ENCODE measurements around the gene DYNLL2. TPM values are rescaled to one million over a fixed set of nuclear protein-coding genes. Genes with fewer than 3 reads are reported as not detected.

The DYNLL2 gene
- total RNA-seq, 2 donors from 2014 or later, result 29.9 to 33.0 TPM

DNA sequence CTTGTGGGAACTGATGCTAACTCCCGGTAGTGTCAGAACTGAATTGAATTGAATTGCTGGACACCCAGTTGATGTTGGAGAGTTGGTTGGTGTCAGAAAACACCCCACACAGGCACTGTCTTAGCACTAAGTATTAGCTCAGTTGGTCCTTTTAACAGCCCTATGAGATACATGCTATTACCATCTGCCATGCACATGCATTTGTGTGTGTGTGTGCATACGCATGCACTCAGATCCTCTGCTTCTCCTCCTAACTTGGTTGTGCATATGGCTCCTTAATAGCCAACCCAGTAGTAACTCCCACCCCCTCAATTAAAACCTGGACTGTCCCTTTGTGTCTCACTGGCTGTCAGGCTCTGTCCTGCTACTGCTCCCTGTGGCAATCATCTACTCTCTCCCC is 32.3 kb upstream of the DYNLL2 start:
- no peak overlapping the region for H3K4me3 ChIP-seq
- DNase-seq (ENCODE audit: low spot score), result no peak
- H3K27me3 ChIP-seq (replicated peaks; ENCODE audit: insufficient read depth), result no peaks in the 10 kb centered on the region
- intact Hi-C loops (cut with DNase I), result no loop called here
- no peaks in the 10 kb centered on the region for H3K36me3 ChIP-seq
- no peaks in the 10 kb centered on the region for H3K9me3 ChIP-seq
- WGBS, result 95% methylated on average over 2 of the region's 2 CpGs
- no peak overlapping the region for H3K27ac ChIP-seq
- H3K4me1 ChIP-seq (replicated peaks), result no peaks in the 10 kb centered on the region
- TF ChIP-seq, protein P1, sequence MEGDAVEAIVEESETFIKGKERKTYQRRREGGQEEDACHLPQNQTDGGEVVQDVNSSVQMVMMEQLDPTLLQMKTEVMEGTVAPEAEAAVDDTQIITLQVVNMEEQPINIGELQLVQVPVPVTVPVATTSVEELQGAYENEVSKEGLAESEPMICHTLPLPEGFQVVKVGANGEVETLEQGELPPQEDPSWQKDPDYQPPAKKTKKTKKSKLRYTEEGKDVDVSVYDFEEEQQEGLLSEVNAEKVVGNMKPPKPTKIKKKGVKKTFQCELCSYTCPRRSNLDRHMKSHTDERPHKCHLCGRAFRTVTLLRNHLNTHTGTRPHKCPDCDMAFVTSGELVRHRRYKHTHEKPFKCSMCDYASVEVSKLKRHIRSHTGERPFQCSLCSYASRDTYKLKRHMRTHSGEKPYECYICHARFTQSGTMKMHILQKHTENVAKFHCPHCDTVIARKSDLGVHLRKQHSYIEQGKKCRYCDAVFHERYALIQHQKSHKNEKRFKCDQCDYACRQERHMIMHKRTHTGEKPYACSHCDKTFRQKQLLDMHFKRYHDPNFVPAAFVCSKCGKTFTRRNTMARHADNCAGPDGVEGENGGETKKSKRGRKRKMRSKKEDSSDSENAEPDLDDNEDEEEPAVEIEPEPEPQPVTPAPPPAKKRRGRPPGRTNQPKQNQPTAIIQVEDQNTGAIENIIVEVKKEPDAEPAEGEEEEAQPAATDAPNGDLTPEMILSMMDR (IDR thresholded peaks at IDR 0.05), result no peak
- no peak for TF ChIP-seq POLR2A (IDR thresholded peaks at IDR 0.05)
- no peak for TF ChIP-seq POLR2AphosphoS5 (IDR thresholded peaks at IDR 0.05)

DNA sequence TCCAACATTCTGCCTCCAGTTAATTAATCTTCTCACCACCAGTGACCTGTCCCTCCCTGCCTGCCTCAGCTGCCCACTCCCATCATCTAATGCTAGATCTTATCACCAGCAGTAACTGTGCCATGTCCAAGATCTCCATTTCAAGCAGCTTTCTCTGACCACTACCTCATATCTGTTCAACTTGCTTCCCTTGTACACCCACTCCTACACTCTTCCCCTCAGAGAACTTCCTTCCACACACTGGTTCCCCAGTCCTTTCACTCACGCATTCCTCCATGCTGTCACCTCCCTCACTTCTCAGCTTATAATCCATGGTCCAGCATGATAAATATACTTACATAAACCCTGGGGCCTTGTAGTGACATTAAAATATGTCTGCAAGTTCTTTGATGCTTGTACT is 31.8 kb upstream of the DYNLL2 start:
- 97% methylated on average over 1 of the region's 1 CpG for whole genome bisulfite sequencing
- H3K27ac ChIP-seq, result no peak overlapping the region
- H3K27me3 ChIP-seq (replicated peaks; ENCODE audit: insufficient read depth), result no peaks in the 10 kb centered on the region
- no peak for DNase-seq (ENCODE audit: low spot score)
- H3K4me1 ChIP-seq (replicated peaks), result no peaks in the 10 kb centered on the region
- intact Hi-C loops (cut with DNase I), result no loop called here
- no peak overlapping the region for H3K4me3 ChIP-seq
- no peaks in the 10 kb centered on the region for H3K36me3 ChIP-seq
- TF ChIP-seq POLR2AphosphoS5 (IDR thresholded peaks at IDR 0.05) (no peak), POLR2A (IDR thresholded peaks at IDR 0.05) (no peak)
- TF ChIP-seq, protein P1 (IDR thresholded peaks at IDR 0.05), result no peak
- H3K9me3 ChIP-seq, result no peaks in the 10 kb centered on the region

DNA sequence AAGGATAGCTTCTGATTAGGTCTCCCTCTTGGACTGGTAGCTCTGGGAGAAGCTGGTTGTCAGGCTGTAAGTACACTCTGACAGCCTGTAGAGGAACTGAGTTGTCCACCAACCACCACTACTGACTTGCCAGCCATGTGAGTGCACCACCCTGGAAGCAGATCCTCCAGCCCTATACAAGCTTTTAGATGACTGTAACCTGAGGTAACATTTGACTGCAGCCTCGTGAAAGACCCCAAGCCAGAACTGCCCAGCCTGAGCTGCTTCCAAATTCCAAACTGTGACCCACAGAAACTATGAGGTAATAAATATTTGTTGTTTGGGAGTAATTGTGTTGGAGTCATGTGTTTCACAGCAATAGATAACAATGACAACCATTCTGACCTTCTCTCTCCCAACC is 30.8 kb upstream of the DYNLL2 start:
- 70% methylated on average over 1 of the region's 1 CpG for WGBS
- no peaks in the 10 kb centered on the region for H3K36me3 ChIP-seq
- H3K4me3 ChIP-seq, result no peak overlapping the region
- H3K27me3 ChIP-seq (replicated peaks; ENCODE audit: insufficient read depth), result no peaks in the 10 kb centered on the region
- no peaks in the 10 kb centered on the region for H3K4me1 ChIP-seq (replicated peaks)
- no peak for TF ChIP-seq POLR2A (IDR thresholded peaks at IDR 0.05)
- TF ChIP-seq, protein P1 (IDR thresholded peaks at IDR 0.05), result no peak
- no peak for DNase-seq (ENCODE audit: low spot score)
- H3K27ac ChIP-seq, result no peak overlapping the region
- intact Hi-C loops (cut with DNase I), result no loop called here
- no peaks in the 10 kb centered on the region for H3K9me3 ChIP-seq

DNA sequence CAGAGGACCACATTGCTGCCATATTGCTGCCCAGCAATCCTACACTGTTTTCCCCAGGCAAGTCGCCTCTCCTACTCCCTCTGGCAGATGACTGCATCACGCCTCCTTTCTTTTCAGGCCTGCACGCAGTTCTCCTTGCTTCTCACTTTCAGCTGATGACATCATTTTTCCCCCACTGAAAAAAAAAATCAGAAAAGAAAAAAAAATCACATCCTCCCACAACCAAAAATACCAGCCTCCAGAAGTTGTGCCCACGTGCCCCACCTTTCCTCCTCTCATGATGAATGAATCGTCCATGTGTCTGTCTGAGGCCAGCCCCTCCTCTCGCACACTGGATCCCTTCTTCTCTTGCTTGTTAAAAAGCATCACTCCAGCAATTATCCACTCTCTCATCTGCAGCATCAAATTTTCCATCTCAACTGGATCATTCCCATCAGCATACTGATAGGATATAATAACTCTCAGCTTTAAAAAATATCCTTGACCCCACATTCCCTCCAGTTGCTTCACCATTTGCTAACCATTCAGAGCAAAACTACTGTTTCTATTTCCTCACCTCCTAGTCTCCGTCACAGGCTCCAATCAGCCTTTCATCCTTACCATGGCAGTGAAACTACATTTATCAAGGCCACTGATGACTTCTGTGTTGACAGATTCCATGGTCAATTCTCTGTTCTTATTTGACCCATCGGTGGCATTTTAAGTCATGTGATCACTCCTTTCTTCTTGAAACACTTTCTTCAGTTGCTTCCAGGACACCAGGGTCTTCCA is 30.1 kb upstream of the DYNLL2 start:
- Histone ChIP-seq H3K36me3 (no peaks in the 10 kb centered on the region), H3K27me3 (replicated peaks; ENCODE audit: insufficient read depth) (no peaks in the 10 kb centered on the region), H3K4me1 (replicated peaks) (no peaks in the 10 kb centered on the region), H3K4me3 (no peak overlapping the region), H3K9me3 (no peaks in the 10 kb centered on the region), H3K27ac (no peak overlapping the region)
- DNase-seq (ENCODE audit: low spot score), result no peak
- TF ChIP-seq POLR2A (IDR thresholded peaks at IDR 0.05) (no peak), POLR2AphosphoS5 (IDR thresholded peaks at IDR 0.05) (no peak)
- TF ChIP-seq, protein P1 (IDR thresholded peaks at IDR 0.05), result no peak
- WGBS, result 74% methylated on average over 8 of the region's 8 CpGs
- intact Hi-C loops (cut with DNase I), result no loop called here

DNA sequence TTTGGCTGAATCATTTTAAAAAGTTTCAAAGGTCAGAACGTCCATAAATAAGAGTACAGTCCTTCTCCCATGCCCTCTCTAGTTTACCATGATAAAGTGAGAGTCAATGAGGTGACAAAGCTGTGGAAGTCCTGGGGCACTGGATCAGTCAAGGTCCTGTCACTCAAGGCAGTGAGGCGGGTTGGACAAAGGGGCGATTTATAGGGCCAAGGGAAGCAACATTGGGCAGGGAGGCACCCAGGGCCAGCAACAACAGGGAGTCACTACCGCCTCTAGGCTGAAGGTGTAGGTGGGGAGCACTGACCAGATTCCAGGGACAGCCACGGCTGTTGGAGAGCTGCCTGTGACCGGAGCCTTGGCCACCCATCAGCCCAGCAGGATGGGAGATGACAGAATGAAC is 28.6 kb upstream of the DYNLL2 start:
- TF ChIP-seq POLR2AphosphoS5 (IDR thresholded peaks at IDR 0.05), result no peak
- Histone ChIP-seq H3K27me3 (replicated peaks; ENCODE audit: insufficient read depth) (no peaks in the 10 kb centered on the region), H3K9me3 (no peaks in the 10 kb centered on the region), H3K4me3 (no peak overlapping the region), H3K4me1 (replicated peaks) (no peaks in the 10 kb centered on the region), H3K27ac (no peak overlapping the region), H3K36me3 (no peaks in the 10 kb centered on the region)
- 87% methylated on average over 6 of the region's 6 CpGs for WGBS
- DNase-seq (ENCODE audit: low spot score), result no peak
- intact Hi-C loops (cut with DNase I), result no loop called here

Data from prostate gland (tissue), 2 donors.